H9 (cell line): ENCODE data around the gene RNF208. TPM values are rescaled to one million over a fixed set of nuclear protein-coding genes. Genes with fewer than 3 reads are reported as not detected.

Source experiments
- DNase-seq: peaks from one replicate; pipeline ENCODE4 v3.0.0-alpha.2; 2017
- H2AFZ ChIP-seq: one replicate; pipeline ENCODE4 v1.6.1; 2013; ENCODE audit warnings: mild to moderate bottlenecking, low read length, control low read depth, moderate library complexity
- H2AK5ac ChIP-seq: 2 replicates; pipeline ENCODE4 v1.6.1; 2013; ENCODE audit warnings: low read length, control low read depth, mixed read lengths; ENCODE audit not compliant: insufficient read length
- H2BK120ac ChIP-seq: one replicate; pipeline ENCODE4 v1.6.1; 2013; ENCODE audit warnings: low read depth, mild to moderate bottlenecking, low read length, control low read depth, inconsistent platforms; ENCODE audit not compliant: poor library complexity, severe bottlenecking
- H2BK12ac ChIP-seq: 2 replicates; pipeline ENCODE4 v1.6.1; 2013; ENCODE audit warnings: low read length, control low read depth, mixed read lengths, low read depth; ENCODE audit not compliant: insufficient read length
- H2BK15ac ChIP-seq: 2 replicates; pipeline ENCODE4 v1.6.1; 2013; ENCODE audit warnings: low read depth, low read length, control low read depth
- H2BK20ac ChIP-seq: one replicate; pipeline ENCODE4 v1.6.1; 2013; ENCODE audit warnings: low read depth, mild to moderate bottlenecking, low read length, control low read depth, inconsistent platforms; ENCODE audit not compliant: poor library complexity, severe bottlenecking
- H2BK5ac ChIP-seq: 2 replicates; pipeline ENCODE4 v1.6.1; 2013; ENCODE audit warnings: low read length, control low read depth, mixed read lengths; ENCODE audit not compliant: insufficient read length
- H3K14ac ChIP-seq: 2 replicates; pipeline ENCODE4 v1.6.1; 2013; ENCODE audit warnings: low read length, control low read depth; ENCODE audit not compliant: insufficient read depth
- H3K18ac ChIP-seq: 2 replicates; pipeline ENCODE4 v1.6.1; 2013; ENCODE audit warnings: low read depth, mild to moderate bottlenecking, mixed read lengths, low read length, control low read depth; ENCODE audit not compliant: insufficient read length
- H3K23ac ChIP-seq: 2 replicates; pipeline ENCODE4 v1.6.1; 2013; ENCODE audit warnings: low read length, control low read depth, mixed read lengths, low read depth; ENCODE audit not compliant: insufficient read length
- H3K23me2 ChIP-seq: 2 replicates; pipeline ENCODE4 v1.6.1; 2013; ENCODE audit warnings: low read depth, mild to moderate bottlenecking, mixed read lengths, low read length, control low read depth; ENCODE audit not compliant: insufficient read length, poor library complexity, severe bottlenecking
- H3K27ac ChIP-seq: 2 replicates; pipeline ENCODE4 v1.5.1; 2013; ENCODE audit warnings: low read length, control low read depth, mixed read lengths, low read depth; ENCODE audit not compliant: insufficient read length
- H3K27me3 ChIP-seq: 2 replicates; pipeline ENCODE4 v1.6.1; 2013; ENCODE audit warnings: low read length, control low read depth, inconsistent platforms; ENCODE audit not compliant: insufficient read depth
- H3K4ac ChIP-seq: 2 replicates; pipeline ENCODE4 v1.6.1; 2013; ENCODE audit warnings: low read depth, mild to moderate bottlenecking, control low read depth, inconsistent platforms, low read length, moderate library complexity
- H3K4me1 ChIP-seq: 2 replicates; pipeline ENCODE4 v1.6.1; 2013; ENCODE audit warnings: low read length, control low read depth, inconsistent platforms; ENCODE audit not compliant: insufficient read depth
- H3K4me2 ChIP-seq: 2 replicates; pipeline ENCODE4 v1.6.1; 2013; ENCODE audit warnings: low read length, control low read depth, mixed read lengths; ENCODE audit not compliant: insufficient read length, insufficient read depth
- H3K56ac ChIP-seq: 2 replicates; pipeline ENCODE4 v1.6.1; 2013; ENCODE audit warnings: low read depth, mild to moderate bottlenecking, mixed read lengths, low read length, control low read depth; ENCODE audit not compliant: insufficient read length
- H3K79me1 ChIP-seq: 2 replicates; pipeline ENCODE4 v1.6.1; 2013; ENCODE audit warnings: low read depth, mild to moderate bottlenecking, moderate library complexity, low read length, control low read depth, inconsistent platforms; ENCODE audit not compliant: insufficient read depth, poor library complexity, severe bottlenecking
- H3K79me2 ChIP-seq: 2 replicates; pipeline ENCODE4 v1.6.1; 2013; ENCODE audit warnings: low read length, control low read depth, inconsistent platforms; ENCODE audit not compliant: insufficient read depth
- H3K9ac ChIP-seq: 2 replicates; pipeline ENCODE4 v1.6.1; 2013; ENCODE audit warnings: low read length, control low read depth, mixed read lengths; ENCODE audit not compliant: insufficient read length; ENCODE audit errors: extremely low read depth
- H3K9me3 ChIP-seq: one replicate; pipeline ENCODE4 v1.6.1; 2013; ENCODE audit warnings: low read depth, low read length, inconsistent platforms; ENCODE audit not compliant: control insufficient read depth
- H3T11ph ChIP-seq: one replicate; pipeline ENCODE4 v1.6.1; 2013; ENCODE audit warnings: mild to moderate bottlenecking, low read length, control low read depth, inconsistent platforms
- H4K20me1 ChIP-seq: one replicate; pipeline ENCODE4 v1.6.1; 2013; ENCODE audit not compliant: control insufficient read depth, insufficient read length, insufficient read depth
- H4K5ac ChIP-seq: 2 replicates; pipeline ENCODE4 v1.6.1; 2013; ENCODE audit warnings: low read depth, mild to moderate bottlenecking, mixed read lengths, low read length, control low read depth; ENCODE audit not compliant: insufficient read length
- H4K8ac ChIP-seq: replicated peaks from 2 replicates; pipeline ENCODE4 v1.6.1; 2013; ENCODE audit warnings: low read length, control low read depth, mixed read lengths, low read depth; ENCODE audit not compliant: insufficient read length
- H4K91ac ChIP-seq: 2 replicates; pipeline ENCODE4 v1.6.1; 2013; ENCODE audit warnings: low read depth, mild to moderate bottlenecking, moderate library complexity, mixed read lengths, low read length, control low read depth; ENCODE audit not compliant: insufficient read length
- H3K27ac Mint-ChIP-seq, 3 experiments: 2 replicates in 2 of 3; 3 replicates in 1 of 3; pipeline ENCODE4 v1.8.0; 2020 to 2021; ENCODE audit warnings: mixed read lengths in 3 of 3, mild to moderate bottlenecking in 1 of 3, moderate library complexity in 1 of 3
- H3K27me3 Mint-ChIP-seq: 2 replicates; pipeline ENCODE4 v1.8.0; 2021; ENCODE audit warnings: low read depth, mild to moderate bottlenecking, moderate library complexity, mixed read lengths
- H3K36me3 Mint-ChIP-seq, 3 experiments: 2 replicates in 2 of 3; 3 replicates in 1 of 3; pipeline ENCODE4 v1.8.0; 2020 to 2021; ENCODE audit warnings: low read depth in 3 of 3, mixed read lengths in 3 of 3; ENCODE audit not compliant: insufficient read depth in 1 of 3
- H3K4me1 Mint-ChIP-seq, 2 experiments: 2 replicates each; pipeline ENCODE4 v1.8.0; 2020; ENCODE audit warnings: mixed read lengths in 2 of 2
- H3K4me3 Mint-ChIP-seq, 2 experiments: 2 replicates in 1 of 2; 3 replicates in 1 of 2; pipeline ENCODE4 v1.8.0; 2020 to 2021; ENCODE audit warnings: mild to moderate bottlenecking in 2 of 2, mixed read lengths in 2 of 2, moderate library complexity in 1 of 2
- H3K9me3 Mint-ChIP-seq, 2 experiments: 2 replicates in 1 of 2; 3 replicates in 1 of 2; pipeline ENCODE4 v1.8.0; 2020; ENCODE audit warnings: mild to moderate bottlenecking in 2 of 2, mixed read lengths in 2 of 2, moderate library complexity in 1 of 2
- whole genome bisulfite sequencing: extraction: QIAGEN DNeasy Blood & Tissue Kit; methylation state at CpG from one replicate; pipeline ENCODE4 v1.1.7; 2013; ENCODE audit warnings: missing lambda C conversion rate, low lambda C conversion rate, mixed read lengths; ENCODE audit not compliant: insufficient read length; ENCODE audit errors: extremely low coverage; 5-methylcytosine and 5-hydroxymethylcytosine counted together
- total RNA-seq: library from RNA; stranded (reverse); gene quantifications from 2 replicates; pipeline ENCODE4 v1.2.1, GENCODE V29; 2021
- TF ChIP-seq, protein P1 (sequence below): fragments of 200-600 bp; sonication (generic); conservative IDR thresholded peaks from 3 replicates; pipeline ENCODE4 v1.8.0; 2021; ENCODE audit warnings: antibody characterized with exemption, mild to moderate bottlenecking

RNF208 gene
- total RNA-seq, 1 experiment from 2014 or later = 7.7 TPM

DNA sequence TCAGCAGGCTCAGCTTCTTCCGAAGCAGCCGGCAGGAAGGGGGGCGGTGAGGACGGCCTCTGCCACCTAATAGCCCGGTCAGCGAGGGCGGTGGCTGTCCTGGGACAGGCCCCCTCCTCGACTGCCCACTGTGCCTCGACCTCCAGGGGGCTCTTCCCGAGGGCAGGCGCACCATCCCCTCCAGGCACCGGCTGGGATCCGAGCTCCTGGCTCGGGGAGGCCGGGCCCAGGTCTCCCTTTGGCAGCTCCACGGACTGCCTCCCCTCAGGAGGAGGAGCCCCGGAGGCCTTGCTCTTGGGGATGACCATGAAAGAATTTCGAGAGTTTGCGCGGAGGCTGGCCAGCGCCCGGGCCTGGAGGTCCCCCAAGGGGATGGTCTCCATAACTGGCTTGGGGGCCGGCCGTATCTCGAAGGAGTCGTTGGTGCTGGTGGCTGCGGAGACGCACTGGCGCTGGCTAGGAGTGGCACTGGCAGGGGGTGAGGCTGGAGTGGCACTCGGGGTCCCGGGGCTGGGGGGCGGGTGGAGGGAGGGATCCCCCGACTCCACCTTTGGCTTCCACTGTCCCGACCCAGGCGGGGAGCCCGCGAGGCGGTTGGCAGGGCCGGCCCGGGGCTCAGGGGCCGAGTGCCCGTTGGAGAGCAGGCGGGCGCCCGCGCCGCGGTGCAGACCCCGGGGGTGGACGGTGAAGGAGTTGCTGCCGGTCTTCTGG is 22.5 kb downstream of the RNF208 start:
- Histone ChIP-seq H3K79me1 (peaks cover 11% of the 10 kb centered on the region), H3K27me3 (no peaks in the 10 kb centered on the region), H3K23me2 (peaks cover 2% of the 10 kb centered on the region), H3K79me2 (peaks cover 6% of the 10 kb centered on the region; the same call in 1 of the 2 replicates), H2BK5ac (no peak overlapping the region), H2BK120ac (no peak overlapping the region), H3K4me1 (no peaks in the 10 kb centered on the region; the same call in 1 of the 2 replicates), H3K56ac (no peak overlapping the region), H3K4ac (no peak overlapping the region), H2BK12ac (no peak overlapping the region), H3K18ac (no peak overlapping the region), H2BK15ac (no peak overlapping the region), H3K14ac (no peak overlapping the region), H4K8ac (no peak overlapping the region), H2BK20ac (no peak overlapping the region), H4K91ac (no peak overlapping the region), H3T11ph (no peak overlapping the region), H3K23ac (no peak overlapping the region), H3K9ac (no peak overlapping the region), H2AK5ac (no peak overlapping the region), H4K5ac (no peak overlapping the region), H3K9me3 (no peaks in the 10 kb centered on the region), H3K4me2 (peak overlapping the region; percentile 24), H4K20me1 (no peaks in the 10 kb centered on the region), H2AFZ (no peak overlapping the region), H3K27ac (no peak overlapping the region)
- Mint-ChIP-seq H3K27ac (no peak overlapping the region), H3K36me3 (peaks cover 0 to 6% (median 0%) of the 10 kb centered on the region in 3 experiments; a peak in 3 of 7 replicates), H3K27me3 (peaks cover 2% of the 10 kb centered on the region; the same call in 1 of the 2 replicates), H3K4me1 (peaks cover 18 to 35% of the 10 kb centered on the region in 2 experiments), H3K9me3 (no peaks in the 10 kb centered on the region), H3K4me3 (peak overlapping the region; percentile 78 to 88)
- no peak for DNase-seq
- TF ChIP-seq, protein P1, sequence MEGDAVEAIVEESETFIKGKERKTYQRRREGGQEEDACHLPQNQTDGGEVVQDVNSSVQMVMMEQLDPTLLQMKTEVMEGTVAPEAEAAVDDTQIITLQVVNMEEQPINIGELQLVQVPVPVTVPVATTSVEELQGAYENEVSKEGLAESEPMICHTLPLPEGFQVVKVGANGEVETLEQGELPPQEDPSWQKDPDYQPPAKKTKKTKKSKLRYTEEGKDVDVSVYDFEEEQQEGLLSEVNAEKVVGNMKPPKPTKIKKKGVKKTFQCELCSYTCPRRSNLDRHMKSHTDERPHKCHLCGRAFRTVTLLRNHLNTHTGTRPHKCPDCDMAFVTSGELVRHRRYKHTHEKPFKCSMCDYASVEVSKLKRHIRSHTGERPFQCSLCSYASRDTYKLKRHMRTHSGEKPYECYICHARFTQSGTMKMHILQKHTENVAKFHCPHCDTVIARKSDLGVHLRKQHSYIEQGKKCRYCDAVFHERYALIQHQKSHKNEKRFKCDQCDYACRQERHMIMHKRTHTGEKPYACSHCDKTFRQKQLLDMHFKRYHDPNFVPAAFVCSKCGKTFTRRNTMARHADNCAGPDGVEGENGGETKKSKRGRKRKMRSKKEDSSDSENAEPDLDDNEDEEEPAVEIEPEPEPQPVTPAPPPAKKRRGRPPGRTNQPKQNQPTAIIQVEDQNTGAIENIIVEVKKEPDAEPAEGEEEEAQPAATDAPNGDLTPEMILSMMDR = no peak
- WGBS = no CpG with 5 or more reads among the region's 51 CpGs
